VCaP (cell line): ENCODE measurements around the gene UNC50.
A peak's percentile ranks its signal among the peaks of the same experiment; 100 is the strongest.

Source experiments
- H3K27ac ChIP-seq: fragments of 450-650 bp; 2 replicates; pipeline ENCODE4 v1.5.1; 2017
- CTCF ChIP-seq: fragments of 450-650 bp; conservative IDR thresholded peaks from 2 replicates; pipeline ENCODE4 v1.5.1; 2017; ENCODE audit warnings: mild to moderate bottlenecking, moderate library complexity

The UNC50 gene

DNA sequence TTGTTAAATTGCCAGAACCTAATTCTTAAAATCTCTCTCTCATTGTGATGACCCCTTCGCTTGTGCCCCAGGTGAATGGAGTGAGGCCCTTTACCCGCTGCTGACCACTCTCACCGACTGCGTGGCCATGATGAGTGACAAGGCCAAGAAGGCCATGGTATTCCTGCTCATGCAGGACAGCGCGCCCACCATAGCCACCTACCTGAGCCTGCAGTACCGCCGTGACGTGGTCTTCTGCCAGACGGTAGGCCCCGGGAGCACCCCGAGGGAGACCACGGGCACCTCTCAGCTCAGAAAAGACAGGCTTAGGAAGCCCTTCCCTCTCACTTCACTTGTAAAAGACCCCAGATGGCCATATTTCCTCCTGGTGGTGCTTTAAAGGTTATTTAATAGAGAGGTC is 45.0 kb upstream of the UNC50 start:
- peak overlapping the region; percentile 20; the same call in 1 of the 2 replicates for H3K27ac ChIP-seq
- no peak for TF ChIP-seq CTCF

GRCh38 chr2:98564541-98565132 is 43.8 kb upstream of the UNC50 start:
- no peak for TF ChIP-seq CTCF
- H3K27ac ChIP-seq: no peak overlapping the region; the same call in 1 of the 2 replicates

GRCh38 chr2:98565286-98565860 is 43.0 kb upstream of the UNC50 start:
- H3K27ac ChIP-seq: no peak overlapping the region
- no peak for TF ChIP-seq CTCF

- no peak for TF ChIP-seq CTCF
- no peak overlapping the region for H3K27ac ChIP-seq
These were observed 42.4 kb upstream of the UNC50 start for GRCh38 chr2:98565941-98566340.

- H3K27ac ChIP-seq: no peak overlapping the region
- no peak for TF ChIP-seq CTCF
These were observed 40.0 kb upstream of the UNC50 start for GRCh38 chr2:98568161-98568956.

DNA sequence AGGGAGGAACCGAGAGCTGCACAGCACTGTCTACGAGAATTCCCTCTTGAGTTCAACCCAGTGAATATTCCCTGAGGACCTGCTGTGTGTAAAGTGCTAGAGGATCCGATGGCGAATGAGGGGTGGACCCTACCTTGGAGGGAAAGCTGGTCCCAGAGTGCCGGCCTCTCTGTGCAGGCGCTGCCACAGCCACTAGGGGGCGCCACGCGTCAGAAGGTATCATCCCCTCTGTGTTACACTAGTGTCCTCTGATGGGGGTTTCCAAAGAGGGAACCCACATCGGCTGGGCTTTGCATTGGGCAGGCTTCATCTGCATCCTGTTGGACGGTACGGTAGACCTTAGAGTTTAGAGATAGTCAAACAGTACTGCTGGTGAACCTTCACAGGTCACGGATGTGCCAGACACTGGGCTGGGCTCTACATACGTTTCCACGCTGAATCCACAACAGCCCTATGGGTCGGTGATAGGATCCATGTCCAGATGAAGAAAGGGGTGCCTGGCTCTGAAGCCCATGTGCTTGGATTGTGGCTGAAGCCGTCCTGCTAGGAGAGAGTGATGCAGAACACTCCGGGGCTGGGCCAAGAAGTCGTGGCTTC is 39.1 kb upstream of the UNC50 start:
- TF ChIP-seq CTCF: peak; percentile 78

DNA sequence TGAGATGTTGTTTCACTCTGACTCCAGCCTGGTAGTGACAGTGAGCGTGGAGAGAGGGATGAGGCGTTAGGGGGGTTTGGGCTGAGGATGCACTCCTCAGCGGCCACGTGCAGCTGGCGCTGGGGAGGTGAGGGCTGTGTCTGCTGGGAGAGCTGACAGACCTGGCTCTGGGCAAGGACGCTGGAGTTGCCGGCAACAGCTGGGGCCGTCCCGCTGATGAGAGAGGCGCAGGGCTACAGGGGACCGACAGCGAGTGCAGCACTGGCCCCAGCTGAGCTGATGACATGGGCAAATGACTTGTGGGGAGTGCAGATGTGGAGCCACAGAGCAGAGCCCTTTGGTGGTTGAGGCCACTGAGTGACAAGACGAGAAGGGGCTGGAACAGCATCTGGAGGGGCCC is 38.5 kb upstream of the UNC50 start:
- TF ChIP-seq CTCF: no peak
- H3K27ac ChIP-seq: no peak overlapping the region

More for the DNA sequence above, 39.1 kb upstream of the UNC50 start:
- H3K27ac ChIP-seq: no peak overlapping the region
